Measurements from ENCODE around the gene ST3GAL4. TPM values are rescaled to one million over a fixed set of nuclear protein-coding genes. Genes with fewer than 3 reads are reported as not detected.

The ST3GAL4 gene
- total and polyA plus RNA-seq, 7 experiments from 2014 or later: 2.7 to 13.4 (median 4.1) TPM

GRCh38 chr11:126310200-126310991, 45.1 kb upstream of the ST3GAL4 start:
- Mint-ChIP-seq H3K4me1 (peaks cover 21 to 50% (median 41%) of the 10 kb centered on the region in 7 donors), H3K27ac (peak overlapping the region in 4 of 9 donors; percentile 13 to 64 (median 23)), H3K27me3 (no peaks in the 10 kb centered on the region), H3K36me3 (peaks cover 11 to 42% (median 23%) of the 10 kb centered on the region in 5 donors), H3K9me3 (peaks cover 0 to 5% (median 0%) of the 10 kb centered on the region in 11 donors), H3K4me3 (no peak overlapping the region)
- Histone ChIP-seq H3K27ac (ENCODE audit: low read depth, low read length) (no peak overlapping the region), H3K27me3 (ENCODE audit: control insufficient read depth in 2 of 2, insufficient read depth in 2 of 2, low read length in 2 of 2) (no peaks in the 10 kb centered on the region), H3K9me3 (ENCODE audit: control insufficient read depth in 2 of 3, low read length in 3 of 3) (no peaks in the 10 kb centered on the region), H3K4me3 (ENCODE audit: low read length) (no peak overlapping the region), H3K36me3 (ENCODE audit: control insufficient read depth in 2 of 3, insufficient read depth in 3 of 3, low read length in 3 of 3) (peaks cover 0 to 38% (median 3%) of the 10 kb centered on the region in 3 experiments), H3K4me1 (ENCODE audit: control insufficient read depth in 2 of 2, insufficient read depth in 2 of 2, low read length in 2 of 2) (peaks cover 6 to 11% of the 10 kb centered on the region in 2 donors)
- DNase-seq (peak in 7 of 9 donors; percentile 28 to 61 (median 41)), ATAC-seq (peak; percentile 80)
- CTCF ChIA-PET: interaction anchor here (0.7 to 3.3 kb wide), 9 partner anchors 9 to 171 kb away, joined by 3 to 21 read pairs (median 3); no protein-coding TSS in a partner anchor
- POLR2A ChIA-PET: interaction anchor here (1.1 kb wide), 3 partner anchors 9 to 171 kb away, joined by 3 to 4 read pairs (median 3); no protein-coding TSS in a partner anchor
- intact Hi-C loops (cut with micrococcal nuclease): loop anchor here (1.0 to 5.0 kb wide), 5 partner anchors 82 to 682 kb away; no protein-coding TSS in a partner anchor

GRCh38 chr11:126310992-126311310, 44.5 kb upstream of the ST3GAL4 start:
- H3K4me3 Mint-ChIP-seq: peak overlapping the region in 1 of 10 donors; percentile 38
- no peaks in the 10 kb centered on the region for H3K27me3 ChIP-seq (ENCODE audit: control insufficient read depth in 2 of 2, insufficient read depth in 2 of 2, low read length in 2 of 2)
- peaks cover under 1 to 6% of the 10 kb centered on the region in 2 donors for H3K4me1 ChIP-seq (ENCODE audit: control insufficient read depth in 2 of 2, insufficient read depth in 2 of 2, low read length in 2 of 2)
- peaks cover 0 to 38% (median 3%) of the 10 kb centered on the region in 3 experiments for H3K36me3 ChIP-seq (ENCODE audit: control insufficient read depth in 2 of 3, insufficient read depth in 3 of 3, low read length in 3 of 3)
- no peaks in the 10 kb centered on the region for H3K9me3 ChIP-seq (ENCODE audit: control insufficient read depth in 2 of 3, low read length in 3 of 3)
- no peak overlapping the region for H3K27ac ChIP-seq (ENCODE audit: low read depth, low read length)
- peaks cover 13 to 47% (median 22%) of the 10 kb centered on the region in 5 donors for H3K36me3 Mint-ChIP-seq
- ChIA-PET POLR2A (interaction anchor here (1.1 kb wide), 2 partner anchors 9 to 169 kb away, joined by 3 read pairs; no protein-coding TSS in a partner anchor), CTCF (interaction anchor here (0.9 to 3.3 kb wide), 8 partner anchors 8 to 170 kb away, joined by 3 to 21 read pairs (median 3); no protein-coding TSS in a partner anchor)
- DNase-seq: no peak
- no peaks in the 10 kb centered on the region for H3K27me3 Mint-ChIP-seq
- intact Hi-C loops (cut with micrococcal nuclease): loop anchor here (1.0 to 5.0 kb wide), 5 partner anchors 81 to 681 kb away; no protein-coding TSS in a partner anchor
- H3K4me3 ChIP-seq (ENCODE audit: low read length): no peak overlapping the region
- peaks cover 0 to 5% (median 0%) of the 10 kb centered on the region in 11 donors for H3K9me3 Mint-ChIP-seq
- H3K27ac Mint-ChIP-seq: peak overlapping the region in 2 of 9 donors; percentile 13 to 18
- peaks cover 16 to 45% (median 36%) of the 10 kb centered on the region in 7 donors for H3K4me1 Mint-ChIP-seq
- ATAC-seq: peak; percentile 15

- Mint-ChIP-seq H3K27ac (peak overlapping the region in 3 of 9 donors; percentile 13 to 65 (median 56)), H3K9me3 (peaks cover 0 to 10% (median 5%) of the 10 kb centered on the region in 11 donors), H3K4me3 (peak overlapping the region in 1 of 10 donors; percentile 16), H3K27me3 (no peaks in the 10 kb centered on the region), H3K4me1 (peaks cover 16 to 46% (median 33%) of the 10 kb centered on the region in 7 donors), H3K36me3 (peaks cover 18 to 51% (median 28%) of the 10 kb centered on the region in 5 donors)
- ChIA-PET CTCF (interaction anchor here (3.3 kb wide), 1 partner anchor 170 kb away, joined by 21 read pairs; no protein-coding TSS in a partner anchor), POLR2A (interaction anchor here (1.1 kb wide), 1 partner anchor 169 kb away, joined by 3 read pairs; no protein-coding TSS in a partner anchor)
- peak; percentile 65 for ATAC-seq
- H3K9me3 ChIP-seq (ENCODE audit: control insufficient read depth in 2 of 3, low read length in 3 of 3): no peaks in the 10 kb centered on the region
- no peak for DNase-seq
- no peaks in the 10 kb centered on the region for H3K27me3 ChIP-seq (ENCODE audit: control insufficient read depth in 2 of 2, insufficient read depth in 2 of 2, low read length in 2 of 2)
- H3K27ac ChIP-seq (ENCODE audit: low read depth, low read length): no peak overlapping the region
- no peak overlapping the region for H3K4me3 ChIP-seq (ENCODE audit: low read length)
- intact Hi-C loops (cut with micrococcal nuclease): loop anchor here (2.0 to 5.0 kb wide), 2 partner anchors 105 to 681 kb away; no protein-coding TSS in a partner anchor
- H3K4me1 ChIP-seq (ENCODE audit: control insufficient read depth in 2 of 2, insufficient read depth in 2 of 2, low read length in 2 of 2): peaks cover 0 to 2% of the 10 kb centered on the region in 2 donors
- H3K36me3 ChIP-seq (ENCODE audit: control insufficient read depth in 2 of 3, insufficient read depth in 3 of 3, low read length in 3 of 3): peaks cover 0 to 34% (median 3%) of the 10 kb centered on the region in 3 experiments
Observed at GRCh38 chr11:126311401-126312291, 43.8 kb upstream of the ST3GAL4 start.

- Mint-ChIP-seq H3K9me3 (peaks cover 0 to 11% (median 5%) of the 10 kb centered on the region in 11 donors), H3K36me3 (peaks cover 18 to 49% (median 31%) of the 10 kb centered on the region in 5 donors), H3K4me3 (no peak overlapping the region), H3K27ac (peak overlapping the region in 1 of 9 donors; percentile 32), H3K27me3 (no peaks in the 10 kb centered on the region), H3K4me1 (peaks cover 20 to 46% (median 36%) of the 10 kb centered on the region in 7 donors)
- ChIA-PET POLR2A (interaction anchor here (1.1 to 1.3 kb wide), 2 partner anchors 10 to 31 kb away, joined by 4 to 9 read pairs; partner anchors contain the start of gene TIRAP), CTCF (no interaction called here)
- intact Hi-C loops (cut with micrococcal nuclease): loop anchor here in 1 of 2 donors (5.0 kb wide), 1 partner anchor 679 kb away; no protein-coding TSS in a partner anchor
- H3K4me1 ChIP-seq (ENCODE audit: control insufficient read depth in 2 of 2, insufficient read depth in 2 of 2, low read length in 2 of 2): peaks cover 7 to 8% of the 10 kb centered on the region in 2 donors
- H3K9me3 ChIP-seq (ENCODE audit: control insufficient read depth in 2 of 3, low read length in 3 of 3): no peaks in the 10 kb centered on the region
- no peaks in the 10 kb centered on the region for H3K27me3 ChIP-seq (ENCODE audit: control insufficient read depth in 2 of 2, insufficient read depth in 2 of 2, low read length in 2 of 2)
- H3K36me3 ChIP-seq (ENCODE audit: control insufficient read depth in 2 of 3, insufficient read depth in 3 of 3, low read length in 3 of 3): peaks cover 0 to 25% (median 0%) of the 10 kb centered on the region in 3 experiments
- DNase-seq (no peak), ATAC-seq (no peak)
- H3K27ac ChIP-seq (ENCODE audit: low read depth, low read length): no peak overlapping the region
- no peak overlapping the region for H3K4me3 ChIP-seq (ENCODE audit: low read length)
Observed at GRCh38 chr11:126312961-126313360, 42.5 kb upstream of the ST3GAL4 start.

- ChIA-PET CTCF (no interaction called here), POLR2A (no interaction called here)
- Histone ChIP-seq H3K9me3 (ENCODE audit: control insufficient read depth in 2 of 3, low read length in 3 of 3) (no peaks in the 10 kb centered on the region), H3K36me3 (ENCODE audit: control insufficient read depth in 2 of 3, insufficient read depth in 3 of 3, low read length in 3 of 3) (peaks cover 0 to 21% (median 0%) of the 10 kb centered on the region in 3 experiments), H3K27ac (ENCODE audit: low read depth, low read length) (no peak overlapping the region), H3K4me3 (ENCODE audit: low read length) (no peak overlapping the region), H3K4me1 (ENCODE audit: control insufficient read depth in 2 of 2, insufficient read depth in 2 of 2, low read length in 2 of 2) (peaks cover 16 to 17% of the 10 kb centered on the region in 2 donors), H3K27me3 (ENCODE audit: control insufficient read depth in 2 of 2, insufficient read depth in 2 of 2, low read length in 2 of 2) (no peaks in the 10 kb centered on the region)
- peaks cover 27 to 50% (median 42%) of the 10 kb centered on the region in 7 donors for H3K4me1 Mint-ChIP-seq
- no peaks in the 10 kb centered on the region for H3K27me3 Mint-ChIP-seq
- H3K4me3 Mint-ChIP-seq: no peak overlapping the region
- peaks cover 0 to 11% (median 5%) of the 10 kb centered on the region in 11 donors for H3K9me3 Mint-ChIP-seq
- H3K27ac Mint-ChIP-seq: peak overlapping the region in 1 of 9 donors; percentile 32
- DNase-seq (no peak), ATAC-seq (no peak)
- intact Hi-C loops (cut with micrococcal nuclease): loop anchor here in 1 of 2 donors (5.0 kb wide), 1 partner anchor 678 kb away; no protein-coding TSS in a partner anchor
- peaks cover 18 to 49% (median 31%) of the 10 kb centered on the region in 5 donors for H3K36me3 Mint-ChIP-seq
Observed at GRCh38 chr11:126313826-126314225, 41.7 kb upstream of the ST3GAL4 start.
